Lower lobe of right lung (tissue), 2 donors: ENCODE data around the gene CLDN9. TPM values are rescaled to one million over a fixed set of nuclear protein-coding genes. Genes with fewer than 3 reads are reported as not detected.
A peak's percentile ranks its signal among the peaks of the same experiment; 100 is the strongest.

ENCODE experiments used
- ATAC-seq, 2 donors: fragments of 200-7000 bp; cut with Tn5 transposase; one replicate each; pipeline ENCODE4 v1.9.1; 2020 to 2022; ENCODE audit warnings: mild to moderate bottlenecking in 2 of 2, moderate library complexity in 2 of 2
- DNase-seq: peaks from one replicate; pipeline ENCODE4 v3.0.0-alpha.2; 2020
- H3K27ac ChIP-seq: fragments of 200-600 bp; one replicate; pipeline ENCODE4 v1.8.0; 2022
- H3K27me3 ChIP-seq: fragments of 200-600 bp; one replicate; pipeline ENCODE4 v1.8.0; 2022; ENCODE audit warnings: low read depth
- H3K36me3 ChIP-seq: fragments of 200-600 bp; one replicate; pipeline ENCODE4 v1.8.0; 2022; ENCODE audit warnings: mild to moderate bottlenecking
- H3K4me1 ChIP-seq: fragments of 200-600 bp; one replicate; pipeline ENCODE4 v1.8.0; 2022
- H3K4me3 ChIP-seq: fragments of 200-600 bp; one replicate; pipeline ENCODE4 v1.8.0; 2022; ENCODE audit warnings: mild to moderate bottlenecking
- H3K9me3 ChIP-seq: fragments of 200-600 bp; one replicate; pipeline ENCODE4 v1.8.0; 2022
- intact Hi-C: fragments of 100-400 bp; cut with DNase I; formaldehyde crosslinking; loops from one replicate; pipeline ENCODE4 v1.11.0; 2022
- total RNA-seq: library from RNA; stranded (reverse); fragmentation: NEBNext Ultra II Directional; extraction: Animal tissue kit (Norgen Biotek cat#: 25700); gene quantifications from one replicate; pipeline ENCODE4 v1.2.1, GENCODE V29; 2021
- TF ChIP-seq, protein P1 (sequence below): fragments of 200-600 bp; IDR thresholded peaks from one replicate; pipeline ENCODE4 v1.8.0; 2022; ENCODE audit warnings: antibody characterized with exemption, mild to moderate bottlenecking
- donor health status: DM: no; HTN: yes; CAD: no; lungs with severe emphysema.

CLDN9 gene
- total RNA-seq, 1 donor from 2014 or later: 1.0 TPM

DNA sequence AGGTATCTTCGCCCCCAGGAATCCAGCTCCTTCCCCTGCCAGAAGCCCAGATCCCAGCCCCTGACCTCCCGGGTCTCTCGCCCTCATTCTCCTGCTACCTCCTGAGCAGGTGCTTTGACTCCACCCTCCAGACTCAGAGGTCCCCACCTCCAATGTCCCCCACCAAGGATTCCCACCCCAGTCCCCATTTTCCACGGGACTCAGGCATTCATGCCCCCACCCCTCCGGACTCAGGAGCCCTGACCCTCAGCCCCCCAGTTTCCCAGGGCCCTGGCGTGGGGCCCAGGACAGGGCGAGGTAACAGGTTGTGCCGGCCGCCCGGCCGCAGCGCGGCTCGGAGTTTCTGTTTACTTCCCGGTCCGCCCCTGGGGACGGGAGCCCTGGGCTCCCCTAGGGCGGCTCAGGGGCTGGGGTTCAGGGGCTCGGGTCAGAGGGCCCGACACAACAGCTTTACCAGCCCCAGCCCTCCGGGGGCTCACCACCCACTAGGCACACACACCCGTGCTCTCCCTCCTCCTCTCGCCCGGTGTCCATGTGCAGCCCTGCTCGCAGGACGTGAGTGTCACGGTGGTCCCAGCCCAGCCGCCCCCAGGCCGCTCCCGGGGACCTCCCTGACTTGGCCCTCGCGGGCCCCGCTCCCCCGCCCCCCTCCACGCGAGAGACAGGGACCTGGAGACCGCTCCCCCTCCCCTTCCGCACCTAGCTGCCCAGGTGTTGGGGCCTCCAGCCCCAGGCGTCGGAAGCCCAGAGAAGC lies 23.4 kb downstream of the CLDN9 start:
- no peaks in the 10 kb centered on the region for H3K36me3 ChIP-seq

DNA sequence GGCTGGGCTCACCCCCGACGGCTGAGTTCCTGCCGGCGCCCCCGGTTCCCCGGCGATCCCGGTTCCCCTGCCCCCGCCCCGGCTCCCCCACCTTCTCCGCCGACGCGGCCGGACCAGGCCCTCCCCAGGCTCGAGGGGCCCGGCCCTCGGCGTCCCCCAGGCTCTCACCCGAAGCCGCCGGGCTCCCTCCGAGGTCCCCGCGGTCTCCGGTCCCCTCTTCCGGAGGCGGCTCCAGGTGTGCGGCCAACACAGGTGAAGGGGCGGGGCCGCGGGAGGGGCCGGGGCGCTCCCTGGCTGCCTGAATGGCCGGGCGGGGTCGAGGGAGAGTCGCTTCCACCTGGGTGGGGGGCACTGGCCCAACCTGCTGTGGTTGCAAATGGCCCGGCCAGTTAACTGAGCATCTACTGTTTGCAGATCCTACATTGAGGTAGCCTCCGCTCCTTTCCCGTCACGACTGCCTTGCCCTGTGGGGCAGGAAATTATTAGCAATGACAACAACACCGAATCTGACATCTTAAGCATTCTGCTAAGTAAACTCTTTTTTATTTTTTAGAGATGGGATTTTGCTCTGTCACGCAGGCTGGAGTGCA lies 24.1 kb downstream of the CLDN9 start, which contains the start of gene BICDL2:
Gene BICDL2, minus strand, starts transcription at position 219 of the 590 bp plus-strand sequence. CDS start 1,448 bp downstream, outside the sequence.
- Histone ChIP-seq H3K4me1 (peaks cover 11% of the 10 kb centered on the region), H3K27ac (peak within 1 kb of the TSS; percentile 60), H3K27me3 (peaks cover 89% of the 10 kb centered on the region), H3K4me3 (peak within 1 kb of the TSS; percentile 48), H3K36me3 (no peaks in the 10 kb centered on the region), H3K9me3 (no peaks in the 10 kb centered on the region)
- TF ChIP-seq, protein P1, sequence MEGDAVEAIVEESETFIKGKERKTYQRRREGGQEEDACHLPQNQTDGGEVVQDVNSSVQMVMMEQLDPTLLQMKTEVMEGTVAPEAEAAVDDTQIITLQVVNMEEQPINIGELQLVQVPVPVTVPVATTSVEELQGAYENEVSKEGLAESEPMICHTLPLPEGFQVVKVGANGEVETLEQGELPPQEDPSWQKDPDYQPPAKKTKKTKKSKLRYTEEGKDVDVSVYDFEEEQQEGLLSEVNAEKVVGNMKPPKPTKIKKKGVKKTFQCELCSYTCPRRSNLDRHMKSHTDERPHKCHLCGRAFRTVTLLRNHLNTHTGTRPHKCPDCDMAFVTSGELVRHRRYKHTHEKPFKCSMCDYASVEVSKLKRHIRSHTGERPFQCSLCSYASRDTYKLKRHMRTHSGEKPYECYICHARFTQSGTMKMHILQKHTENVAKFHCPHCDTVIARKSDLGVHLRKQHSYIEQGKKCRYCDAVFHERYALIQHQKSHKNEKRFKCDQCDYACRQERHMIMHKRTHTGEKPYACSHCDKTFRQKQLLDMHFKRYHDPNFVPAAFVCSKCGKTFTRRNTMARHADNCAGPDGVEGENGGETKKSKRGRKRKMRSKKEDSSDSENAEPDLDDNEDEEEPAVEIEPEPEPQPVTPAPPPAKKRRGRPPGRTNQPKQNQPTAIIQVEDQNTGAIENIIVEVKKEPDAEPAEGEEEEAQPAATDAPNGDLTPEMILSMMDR: no peak
- ATAC-seq: peak; percentile 79 to 80
- peak; percentile 78 for DNase-seq
- intact Hi-C loops: no loop called here

More for the DNA sequence above, 23.4 kb downstream of the CLDN9 start:
- Histone ChIP-seq H3K4me3 (peak overlapping the region; percentile 48), H3K27me3 (peaks cover 89% of the 10 kb centered on the region), H3K27ac (peak overlapping the region; percentile 60), H3K9me3 (no peaks in the 10 kb centered on the region), H3K4me1 (peaks cover 11% of the 10 kb centered on the region)
- TF ChIP-seq, protein P1: no peak
- ATAC-seq (peak; percentile 61 to 72), DNase-seq (peak; percentile 71)
- intact Hi-C loops: no loop called here

DNA sequence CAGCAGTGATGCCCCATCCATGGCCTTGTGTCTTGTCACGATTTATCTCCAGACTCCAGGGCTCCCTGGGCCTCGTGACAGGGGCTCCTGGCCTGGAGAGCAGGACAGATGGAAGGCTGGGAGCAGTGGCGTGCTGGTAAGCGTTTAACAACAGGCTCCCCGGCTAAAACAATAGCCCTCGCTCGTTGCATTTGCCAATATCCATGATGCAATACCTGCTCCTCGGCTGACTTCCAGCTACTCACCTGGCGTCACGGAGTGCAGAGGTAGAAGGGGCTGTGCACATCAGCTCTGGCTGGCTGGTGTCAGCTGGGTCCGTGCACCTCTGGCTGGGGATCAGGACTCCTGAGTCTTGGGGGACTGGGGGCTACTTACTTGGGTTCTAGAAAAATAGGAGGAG lies 25.5 kb downstream of the CLDN9 start:
- Histone ChIP-seq H3K4me3 (no peak overlapping the region), H3K9me3 (no peaks in the 10 kb centered on the region), H3K27me3 (peaks cover 83% of the 10 kb centered on the region), H3K4me1 (peaks cover 11% of the 10 kb centered on the region), H3K27ac (no peak overlapping the region), H3K36me3 (no peaks in the 10 kb centered on the region)
- TF ChIP-seq, protein P1: no peak
- ATAC-seq: peak in 1 of 2 donors; percentile 48
- intact Hi-C loops: no loop called here
- no peak for DNase-seq

DNA sequence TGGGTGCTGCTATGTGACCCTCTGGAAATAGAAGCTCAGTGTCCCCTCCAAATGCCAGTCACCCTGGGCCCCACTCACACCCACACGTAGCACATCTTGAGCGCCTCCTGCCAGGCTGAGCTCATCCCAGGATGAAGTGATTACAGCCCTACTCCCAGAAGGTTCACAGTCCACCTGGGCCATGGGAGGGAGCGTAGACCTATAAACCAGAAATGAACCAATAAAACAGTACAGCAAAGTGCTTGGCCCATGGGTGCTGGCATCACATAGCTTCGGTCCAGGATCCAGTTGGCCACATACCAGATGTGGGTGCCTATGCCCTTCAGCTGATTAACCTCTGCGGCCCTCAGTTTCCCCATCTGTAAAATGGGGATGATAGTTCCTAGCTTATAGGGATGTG lies 26.2 kb downstream of the CLDN9 start:
- no peak overlapping the region for H3K27ac ChIP-seq
- H3K27me3 ChIP-seq: peaks cover 85% of the 10 kb centered on the region
- DNase-seq (no peak), ATAC-seq (no peak)
- peaks cover 11% of the 10 kb centered on the region for H3K4me1 ChIP-seq
- H3K9me3 ChIP-seq: no peaks in the 10 kb centered on the region
- TF ChIP-seq, protein P1: no peak
- intact Hi-C loops: no loop called here
- no peak overlapping the region for H3K4me3 ChIP-seq
- no peaks in the 10 kb centered on the region for H3K36me3 ChIP-seq

DNA sequence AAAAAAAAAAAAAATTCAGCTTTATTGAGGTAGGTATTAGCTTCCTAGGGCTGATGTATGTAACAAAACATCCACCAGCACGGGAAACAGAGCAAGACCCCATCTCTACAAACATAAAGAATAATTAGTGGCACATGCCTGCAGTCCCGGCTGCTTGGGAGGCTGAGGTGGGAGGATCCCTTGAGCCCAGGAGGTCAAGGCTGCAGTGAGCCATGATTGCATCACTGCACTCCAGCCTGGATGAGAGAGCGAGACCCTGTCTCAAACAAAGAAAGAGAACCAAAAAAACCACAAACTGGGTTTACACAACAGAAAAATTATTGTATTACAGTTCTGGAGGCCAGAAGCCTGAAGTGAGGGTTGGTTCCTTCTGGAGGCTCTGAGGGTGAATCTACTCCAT lies 29.7 kb downstream of the CLDN9 start:
- Histone ChIP-seq H3K4me3 (no peak overlapping the region), H3K4me1 (peaks cover 21% of the 10 kb centered on the region), H3K27ac (no peak overlapping the region), H3K27me3 (peaks cover 86% of the 10 kb centered on the region), H3K9me3 (no peaks in the 10 kb centered on the region), H3K36me3 (no peaks in the 10 kb centered on the region)
- ATAC-seq (no peak), DNase-seq (no peak)
- intact Hi-C loops: no loop called here
- TF ChIP-seq, protein P1: no peak
